Chondrocyte (in vitro differentiated cells): ENCODE results near the gene PSME3. TPM values are rescaled to one million over a fixed set of nuclear protein-coding genes. Genes with fewer than 3 reads are reported as not detected.
"Not testable (repeated sequence)": the region's sequence is repeated elsewhere in the genome, so short reads cannot be mapped to it uniquely, and the experiment has no call there.

Experiments
- DNase-seq: peaks from one replicate; pipeline ENCODE4 v3.0.0; 2021; ENCODE audit warnings: mixed read lengths, low spot score
- H3K27ac Mint-ChIP-seq: one replicate; pipeline ENCODE4 v1.8.0; 2021; ENCODE audit warnings: mild to moderate bottlenecking, moderate library complexity, mixed read lengths; ENCODE audit not compliant: unreplicated experiment
- H3K27me3 Mint-ChIP-seq: 2 replicates; pipeline ENCODE4 v1.8.0; 2021; ENCODE audit warnings: low read depth, mixed read lengths
- H3K36me3 Mint-ChIP-seq: 2 replicates; pipeline ENCODE4 v1.8.0; 2021; ENCODE audit warnings: low read depth, mixed read lengths
- H3K4me1 Mint-ChIP-seq: 2 replicates; pipeline ENCODE4 v1.8.0; 2021; ENCODE audit warnings: low read depth, mild to moderate bottlenecking, mixed read lengths
- H3K4me3 Mint-ChIP-seq: one replicate; pipeline ENCODE4 v1.8.0; 2021; ENCODE audit warnings: mild to moderate bottlenecking, moderate library complexity, mixed read lengths; ENCODE audit not compliant: unreplicated experiment
- H3K9me3 Mint-ChIP-seq: 2 replicates; pipeline ENCODE4 v1.8.0; 2021; ENCODE audit warnings: low read depth, mixed read lengths
- CTCF ChIP-seq: fragments of 200-600 bp; sonication (generic); IDR thresholded peaks from 2 replicates; pipeline ENCODE4 v1.5.0; 2021; ENCODE audit warnings: antibody characterized with exemption, mild to moderate bottlenecking, moderate library complexity
- total RNA-seq: library from RNA; stranded (reverse); gene quantifications from 3 replicates; pipeline ENCODE4 v1.2.1, GENCODE V29; 2021

Gene PSME3
- total RNA-seq, 1 donor from 2014 or later, result 111 TPM

GRCh38 chr17:42878924-42879595, 45.9 kb downstream of the PSME3 start:
- peaks cover 25% of the 10 kb centered on the region for H3K4me1 Mint-ChIP-seq
- peaks cover 3% of the 10 kb centered on the region for H3K36me3 Mint-ChIP-seq
- DNase-seq, result no peak
- H3K27ac Mint-ChIP-seq, result no peak overlapping the region
- H3K9me3 Mint-ChIP-seq, result peaks cover 3% of the 10 kb centered on the region
- H3K4me3 Mint-ChIP-seq, result no peak overlapping the region
- H3K27me3 Mint-ChIP-seq, result peaks cover 21% of the 10 kb centered on the region
- TF ChIP-seq CTCF, result no peak

- peak overlapping the region; percentile 67 for H3K27ac Mint-ChIP-seq
- peaks cover 21% of the 10 kb centered on the region for H3K27me3 Mint-ChIP-seq
- H3K4me1 Mint-ChIP-seq, result peaks cover 21% of the 10 kb centered on the region
- peaks cover 3% of the 10 kb centered on the region for H3K36me3 Mint-ChIP-seq
- TF ChIP-seq CTCF, result no peak
- no peak for DNase-seq
- peaks cover 3% of the 10 kb centered on the region for H3K9me3 Mint-ChIP-seq
- no peak overlapping the region for H3K4me3 Mint-ChIP-seq
Measured at GRCh38 chr17:42879596-42879985, 46.4 kb downstream of the PSME3 start.

GRCh38 chr17:42880776-42881310, 47.6 kb downstream of the PSME3 start:
- no peak for TF ChIP-seq CTCF
- Mint-ChIP-seq H3K4me3 (no peak overlapping the region), H3K4me1 (peaks cover 14% of the 10 kb centered on the region), H3K36me3 (peaks cover 3% of the 10 kb centered on the region), H3K27me3 (peaks cover 21% of the 10 kb centered on the region), H3K27ac (no peak overlapping the region), H3K9me3 (no peaks in the 10 kb centered on the region)
- no peak for DNase-seq

- Mint-ChIP-seq H3K27me3 (peaks cover 20% of the 10 kb centered on the region), H3K4me1 (peaks cover 14% of the 10 kb centered on the region)
- H3K9me3 Mint-ChIP-seq, H3K4me3 Mint-ChIP-seq, H3K36me3 Mint-ChIP-seq, DNase-seq, H3K27ac Mint-ChIP-seq: not testable (repeated sequence)
Measured at GRCh38 chr17:42881706-42882105, 48.5 kb downstream of the PSME3 start.

- peaks cover 14% of the 10 kb centered on the region for H3K4me1 Mint-ChIP-seq
- DNase-seq, result no peak
- peaks cover 17% of the 10 kb centered on the region for H3K27me3 Mint-ChIP-seq
- H3K4me3 Mint-ChIP-seq, result no peak overlapping the region
- TF ChIP-seq CTCF, result no peak
- peaks cover 2% of the 10 kb centered on the region for H3K36me3 Mint-ChIP-seq
- H3K9me3 Mint-ChIP-seq, result no peaks in the 10 kb centered on the region
- no peak overlapping the region for H3K27ac Mint-ChIP-seq
Measured at GRCh38 chr17:42882166-42882565, 49.0 kb downstream of the PSME3 start.
